Measurements from ENCODE around the gene HNRNPH2. TPM values are rescaled to one million over a fixed set of nuclear protein-coding genes. Genes with fewer than 3 reads are reported as not detected.

The HNRNPH2 gene
- total RNA-seq (2014; rRNA removed; shearing (Covaris generic); ENCODE audit: low replicate concordance): 25.9 and 40.6 TPM in 2 replicates

DNA sequence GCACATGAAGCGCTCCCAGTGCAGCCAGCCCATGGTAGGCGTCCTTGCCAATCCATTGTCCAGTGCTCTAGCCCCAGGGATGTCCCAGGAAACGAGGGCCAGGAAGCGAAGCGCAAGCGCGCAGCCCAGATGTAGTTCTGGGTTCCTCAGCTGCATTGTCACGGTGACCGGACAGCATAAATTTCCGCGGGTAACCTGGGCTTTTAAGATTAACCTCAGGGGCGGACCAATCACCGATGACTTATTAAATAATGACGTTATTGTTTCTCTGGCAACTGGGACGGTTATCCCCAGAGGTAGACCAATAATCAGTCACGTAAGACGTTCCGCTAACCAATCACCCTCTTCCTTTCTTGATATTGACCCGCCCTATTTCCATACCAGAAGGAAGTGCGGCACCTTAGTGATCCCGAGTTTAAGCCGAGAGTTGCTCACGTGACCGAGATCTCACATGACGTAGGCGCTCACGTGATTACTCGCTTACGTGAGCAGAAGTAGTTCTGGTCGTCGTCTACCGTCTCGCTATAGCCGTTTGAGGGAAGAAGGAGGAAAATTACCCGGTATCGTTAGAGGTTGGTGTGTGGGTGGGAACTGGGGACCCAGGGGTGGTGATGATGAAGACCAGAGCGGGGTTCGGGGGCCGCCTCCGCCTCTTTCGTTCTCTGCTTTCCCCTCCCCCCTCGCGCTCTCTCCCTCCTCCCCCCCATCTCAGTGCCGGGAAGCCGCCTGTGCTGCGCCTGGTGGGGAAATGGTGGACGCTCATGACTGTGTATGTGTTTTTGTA, at the start of gene HNRNPH2, which contains the start of gene GLA:
HNRNPH2 (plus strand) TSS at position 475 of the 784 bp plus-strand sequence. CDS start 3,767 bp downstream, outside the sequence.
GLA (minus strand) TSS at position 178 of the 784 bp plus-strand sequence; CDS start at position 156, 22 bp downstream.
- H3K36me3 ChIP-seq: peaks cover 7% of the 10 kb centered on the region
- no peaks in the 10 kb centered on the region for H3K27me3 ChIP-seq
- H3K4me3 ChIP-seq: peak within 1 kb of the TSS; percentile 66
- peak; percentile 87 for DNase-seq
- no peaks in the 10 kb centered on the region for H3K9me3 ChIP-seq

- H3K36me3 ChIP-seq: no peaks in the 10 kb centered on the region
- H3K9me3 ChIP-seq: no peaks in the 10 kb centered on the region
- H3K27me3 ChIP-seq: no peaks in the 10 kb centered on the region
- H3K4me3 ChIP-seq: no peak overlapping the region
- no peak for DNase-seq
Observed at GRCh38 chrX:101359966-101360365, 48.1 kb upstream of the HNRNPH2 start.

GRCh38 chrX:101360390-101360789, 47.6 kb upstream of the HNRNPH2 start:
- DNase-seq: no peak

DNA sequence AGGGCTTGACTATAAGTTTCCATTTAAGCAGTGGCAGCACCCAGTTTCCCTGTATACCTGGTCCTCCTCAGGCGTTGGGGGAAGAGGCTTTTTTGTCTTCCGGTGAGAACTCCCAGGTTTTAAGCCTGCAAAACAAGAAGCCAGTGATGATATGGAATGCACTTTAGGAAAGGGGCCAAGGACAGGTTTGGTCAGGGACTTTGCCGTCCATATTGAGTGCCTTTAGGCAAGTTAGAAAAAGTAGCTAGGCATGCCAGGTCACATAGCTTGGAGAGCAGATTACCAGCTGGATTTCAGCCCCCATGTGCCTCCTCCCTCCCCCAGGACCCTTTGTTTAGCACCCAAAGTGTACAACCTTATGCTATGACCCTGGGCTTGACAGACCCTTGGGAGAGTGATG, 45.9 kb upstream of the HNRNPH2 start:
- no peak for DNase-seq
- H3K9me3 ChIP-seq: no peaks in the 10 kb centered on the region

More at GRCh38 chrX:101360390-101360789, 47.6 kb upstream of the HNRNPH2 start:
- Histone ChIP-seq H3K36me3 (no peaks in the 10 kb centered on the region), H3K9me3 (no peaks in the 10 kb centered on the region), H3K4me3 (no peak overlapping the region), H3K27me3 (no peaks in the 10 kb centered on the region)

GRCh38 chrX:101362757-101363156, 45.3 kb upstream of the HNRNPH2 start:
- H3K4me3 ChIP-seq: no peak overlapping the region
- no peak for DNase-seq
- H3K36me3 ChIP-seq: no peaks in the 10 kb centered on the region
- H3K9me3 ChIP-seq: no peaks in the 10 kb centered on the region
- no peaks in the 10 kb centered on the region for H3K27me3 ChIP-seq

More for the DNA sequence above, 45.9 kb upstream of the HNRNPH2 start:
- Histone ChIP-seq H3K36me3 (no peaks in the 10 kb centered on the region), H3K27me3 (no peaks in the 10 kb centered on the region), H3K4me3 (no peak overlapping the region)

- H3K9me3 ChIP-seq: no peaks in the 10 kb centered on the region
- no peak for DNase-seq
- H3K36me3 ChIP-seq: no peaks in the 10 kb centered on the region
- no peak overlapping the region for H3K4me3 ChIP-seq
- no peaks in the 10 kb centered on the region for H3K27me3 ChIP-seq
Observed at GRCh38 chrX:101365301-101365795, 42.7 kb upstream of the HNRNPH2 start.

- H3K4me3 ChIP-seq: no peak overlapping the region
- H3K36me3 ChIP-seq: no peaks in the 10 kb centered on the region
Observed at GRCh38 chrX:101368800-101369199, 39.2 kb upstream of the HNRNPH2 start.

DNA sequence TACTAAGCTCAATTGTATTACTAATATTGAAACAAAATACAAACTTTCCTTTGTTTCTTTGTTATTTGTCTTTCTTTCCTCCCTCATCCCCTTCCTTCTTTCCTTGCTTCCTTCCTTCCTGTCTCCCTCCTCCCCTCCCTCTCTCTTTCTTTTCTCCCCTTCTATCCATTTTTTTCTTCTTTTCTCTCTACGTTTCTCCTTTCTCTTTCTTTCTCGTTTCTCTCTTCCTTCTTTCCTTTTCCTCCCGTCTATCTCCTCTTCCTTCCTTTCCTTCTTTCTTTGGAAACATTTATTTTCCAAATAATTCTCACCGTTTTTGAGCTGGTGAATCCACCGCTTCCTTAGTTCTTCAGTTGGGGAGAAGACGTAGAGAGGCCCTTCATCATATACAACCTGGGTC, 38.3 kb upstream of the HNRNPH2 start:
- no peaks in the 10 kb centered on the region for H3K36me3 ChIP-seq
- DNase-seq: no peak
- no peaks in the 10 kb centered on the region for H3K27me3 ChIP-seq
- no peak overlapping the region for H3K4me3 ChIP-seq
- H3K9me3 ChIP-seq: no peaks in the 10 kb centered on the region

More at GRCh38 chrX:101368800-101369199, 39.2 kb upstream of the HNRNPH2 start:
- Histone ChIP-seq H3K9me3 (no peaks in the 10 kb centered on the region), H3K27me3 (no peaks in the 10 kb centered on the region)
- DNase-seq: no peak

DNA sequence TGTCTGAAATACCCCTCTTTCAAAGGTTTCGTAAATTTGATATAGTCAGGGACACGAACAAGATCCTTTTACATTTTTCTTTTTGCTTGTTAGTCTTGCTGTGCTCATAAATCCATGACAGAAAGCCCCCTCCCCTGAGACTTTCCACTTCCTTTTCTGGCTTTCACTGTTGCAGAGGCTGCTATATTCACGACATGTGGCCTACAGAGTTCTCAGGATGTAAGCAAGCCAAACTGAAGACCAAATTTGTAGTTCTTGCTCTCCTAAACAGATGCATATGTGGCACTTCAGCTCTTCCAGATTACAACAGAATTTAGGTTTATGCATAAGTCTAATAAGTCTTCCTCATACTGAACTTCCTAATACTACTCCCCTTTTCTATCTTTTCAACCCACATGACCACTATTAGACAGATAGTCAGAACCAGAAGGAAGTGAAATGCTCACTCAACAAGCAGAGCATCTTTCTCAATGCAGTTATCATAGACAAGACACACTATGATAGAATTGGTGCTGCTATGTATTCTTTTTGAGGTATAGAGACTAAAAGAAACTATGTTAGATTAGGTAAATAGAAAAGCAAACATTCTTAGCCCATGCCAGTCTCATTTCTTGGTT, 37.0 kb upstream of the HNRNPH2 start:
- Histone ChIP-seq H3K4me3 (no peak overlapping the region), H3K27me3 (no peaks in the 10 kb centered on the region), H3K36me3 (no peaks in the 10 kb centered on the region), H3K9me3 (no peaks in the 10 kb centered on the region)
- DNase-seq: no peak

DNA sequence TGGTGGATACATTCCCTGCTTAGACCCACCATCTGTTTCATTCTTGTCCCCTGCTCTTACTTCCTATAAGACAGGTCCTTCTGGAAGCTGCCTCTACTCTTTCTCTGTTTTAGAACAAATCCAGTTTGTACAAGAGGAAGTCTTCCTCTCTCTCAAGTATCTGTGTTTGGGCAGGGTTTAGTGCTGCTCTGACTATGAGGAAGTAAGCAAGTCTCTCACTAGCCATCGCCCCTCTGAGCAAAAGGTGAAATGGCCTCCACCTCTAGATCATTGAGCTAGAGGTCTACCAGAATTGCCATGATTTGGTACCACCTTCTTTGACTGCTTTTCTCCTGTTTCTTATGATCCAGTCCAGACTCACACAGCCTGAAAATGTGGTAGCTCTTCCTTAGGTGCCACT, 30.5 kb upstream of the HNRNPH2 start:
- no peaks in the 10 kb centered on the region for H3K9me3 ChIP-seq
- DNase-seq: no peak

DNA sequence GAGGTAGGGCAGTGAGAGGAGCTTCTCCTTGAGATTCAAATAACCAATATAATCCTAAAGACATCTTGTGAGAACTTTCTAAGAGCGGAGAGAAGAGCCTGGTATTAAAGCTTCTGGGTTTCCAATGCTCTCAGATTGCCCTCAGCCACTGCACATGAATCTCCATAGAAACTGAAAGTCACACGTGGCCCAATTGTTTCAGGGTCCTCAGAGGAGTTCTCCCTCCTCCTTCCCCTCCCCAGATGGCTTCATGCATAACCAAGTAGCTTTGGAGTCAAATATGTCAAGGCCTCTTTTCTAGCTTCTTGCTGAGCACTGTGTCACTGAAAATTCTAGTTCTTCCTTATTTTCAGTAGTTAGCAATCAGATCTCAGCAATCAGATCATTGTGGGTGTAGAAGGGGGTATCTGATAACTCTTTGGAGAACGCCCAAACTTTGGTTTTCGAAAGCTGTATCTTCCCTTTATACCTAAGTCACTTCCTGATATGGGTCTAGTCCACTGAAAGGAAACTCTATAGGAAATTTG, 24.3 kb upstream of the HNRNPH2 start:
- H3K9me3 ChIP-seq: no peaks in the 10 kb centered on the region
- no peak for DNase-seq
- H3K36me3 ChIP-seq: no peaks in the 10 kb centered on the region
- no peak overlapping the region for H3K4me3 ChIP-seq
- no peaks in the 10 kb centered on the region for H3K27me3 ChIP-seq

More for the DNA sequence above, 30.5 kb upstream of the HNRNPH2 start:
- Histone ChIP-seq H3K36me3 (no peaks in the 10 kb centered on the region), H3K27me3 (no peaks in the 10 kb centered on the region), H3K4me3 (no peak overlapping the region)

DNA sequence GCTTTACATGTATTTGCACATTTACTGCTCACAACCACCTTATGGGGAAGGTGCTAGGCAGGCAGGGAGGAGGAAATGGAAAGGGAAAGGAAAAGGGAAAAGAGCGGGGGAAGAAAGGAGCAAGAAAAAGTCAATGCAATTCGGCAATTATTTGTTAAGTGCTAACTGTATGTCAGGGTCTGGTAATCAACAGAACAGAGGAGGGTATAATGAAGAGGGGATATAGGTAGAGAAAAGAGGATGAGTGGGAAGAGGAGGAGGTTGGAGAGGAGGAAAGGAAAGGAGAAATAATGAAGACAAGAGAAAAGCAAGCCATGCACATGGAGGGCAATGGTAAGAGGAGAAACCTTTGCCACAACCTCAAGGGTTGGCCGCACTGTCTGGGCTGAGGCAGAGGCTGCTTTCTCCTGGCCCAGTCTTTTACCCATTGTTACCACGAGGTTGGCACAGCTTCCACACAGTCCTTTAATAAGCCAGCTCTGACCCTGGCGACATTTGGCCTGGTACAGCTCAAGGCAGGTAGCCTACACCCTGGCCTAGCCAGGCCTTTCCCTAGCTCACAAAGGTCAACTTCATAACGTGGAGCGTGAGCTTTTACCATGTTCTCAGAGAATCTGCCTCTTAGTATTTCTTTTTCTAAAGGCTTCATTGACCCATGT, 22.9 kb upstream of the HNRNPH2 start:
- Histone ChIP-seq H3K4me3 (no peak overlapping the region), H3K27me3 (no peaks in the 10 kb centered on the region), H3K9me3 (no peaks in the 10 kb centered on the region), H3K36me3 (no peaks in the 10 kb centered on the region)
- no peak for DNase-seq

DNA sequence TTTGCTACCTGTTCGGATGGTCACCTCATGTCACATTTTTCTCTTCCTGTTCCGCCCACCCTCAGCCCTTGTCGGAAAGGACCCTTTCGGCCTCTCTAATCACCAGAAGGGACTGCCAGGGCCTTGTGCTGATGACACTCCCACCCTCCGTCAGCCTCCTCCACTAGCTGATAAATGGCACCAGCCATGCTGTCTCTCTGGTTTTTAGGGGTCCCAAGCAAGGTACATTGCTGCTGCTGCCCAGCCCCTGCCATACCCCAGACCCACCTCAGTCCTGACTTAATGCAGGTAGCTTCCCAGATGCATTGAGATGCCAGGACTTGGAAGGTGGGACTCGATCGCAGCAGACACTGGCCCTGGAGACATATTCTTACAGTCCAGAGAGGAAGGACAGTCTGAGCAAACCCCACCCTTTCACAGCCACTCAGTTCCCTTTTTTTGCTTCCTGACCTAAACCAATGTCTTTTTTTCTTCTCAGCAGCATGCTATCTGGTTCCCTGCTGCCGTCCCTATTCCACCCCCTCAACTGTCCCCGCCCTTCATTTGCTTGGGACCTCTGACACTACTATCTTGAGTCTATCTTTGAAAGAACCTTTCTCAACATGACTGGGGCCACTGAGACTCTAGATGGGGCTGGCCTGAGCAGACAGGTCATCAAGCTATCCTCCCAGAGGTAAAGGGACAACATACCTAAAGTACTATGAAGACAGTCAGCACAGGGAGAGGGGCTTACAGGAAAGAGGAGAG, 22.1 kb upstream of the HNRNPH2 start, which contains the start of gene BTK:
BTK (minus strand) TSS at position 397 of the 747 bp plus-strand sequence. CDS start 10,907 bp downstream, outside the sequence.
- Histone ChIP-seq H3K36me3 (no peaks in the 10 kb centered on the region), H3K27me3 (no peaks in the 10 kb centered on the region), H3K4me3 (no peak within 1 kb of the TSS), H3K9me3 (no peaks in the 10 kb centered on the region)
- DNase-seq: no peak

DNA sequence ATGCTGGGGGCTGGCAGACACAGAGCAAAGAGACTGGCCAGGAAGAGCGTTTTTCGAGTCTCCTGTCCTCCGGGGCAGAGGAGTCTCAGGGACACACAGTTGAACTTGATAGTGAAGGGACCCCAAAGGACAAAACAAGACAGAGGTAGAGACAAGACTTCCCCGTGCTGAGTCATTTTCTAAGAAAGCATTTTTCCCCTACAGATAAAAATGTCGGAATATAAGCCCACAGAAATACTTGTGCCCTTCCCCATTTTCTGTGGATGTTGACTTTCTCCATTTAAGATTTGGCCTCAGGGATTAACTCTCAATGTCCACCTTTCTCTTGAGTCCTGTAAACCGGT, 21.5 kb upstream of the HNRNPH2 start:
- Histone ChIP-seq H3K36me3 (peaks cover 4% of the 10 kb centered on the region), H3K4me3 (no peak overlapping the region), H3K9me3 (no peaks in the 10 kb centered on the region), H3K27me3 (no peaks in the 10 kb centered on the region)
- DNase-seq: no peak

GRCh38 chrX:101388604-101389003, 19.4 kb upstream of the HNRNPH2 start:
- H3K27me3 ChIP-seq: no peaks in the 10 kb centered on the region
- peaks cover 22% of the 10 kb centered on the region for H3K36me3 ChIP-seq
- no peak overlapping the region for H3K4me3 ChIP-seq
- no peaks in the 10 kb centered on the region for H3K9me3 ChIP-seq
- no peak for DNase-seq
